HepG2 (cell line): ENCODE measurements around the gene E2F1. TPM values are rescaled to one million over a fixed set of nuclear protein-coding genes. Genes with fewer than 3 reads are reported as not detected.

ENCODE experiments used
- ELK4 ChIP-seq: sonication (generic); formaldehyde crosslinking; IDR thresholded peaks from 2 replicates; pipeline ENCODE4 v1.9.0; 2021; ENCODE audit warnings: missing genetic modification reagents, borderline replicate concordance
- FLYWCH1 ChIP-seq: sonication (generic); formaldehyde crosslinking; IDR thresholded peaks from 2 replicates; pipeline ENCODE4 v1.8.1; 2023; ENCODE audit warnings: mild to moderate bottlenecking, missing genetic modification reagents
- FOXO1 ChIP-seq: sonication (generic); formaldehyde crosslinking; IDR thresholded peaks from 2 replicates; pipeline ENCODE4 v1.4.0; 2020; ENCODE audit warnings: missing genetic modification reagents
- HCFC1 ChIP-seq: fragments of 150-350 bp; IDR thresholded peaks from 2 replicates; pipeline ENCODE4 v1.6.1; 2014; ENCODE audit warnings: low read depth, low read length
- KDM3A ChIP-seq: IDR thresholded peaks from 2 replicates; pipeline ENCODE4 v1.6.1; 2018; ENCODE audit warnings: low read depth, missing compliant biosample characterization
- NFRKB ChIP-seq: fragments of 450-650 bp; IDR thresholded peaks from 2 replicates; pipeline ENCODE4 v1.6.1; 2017
- POGZ ChIP-seq: sonication (generic); formaldehyde crosslinking; IDR thresholded peaks from 2 replicates; pipeline ENCODE4 v1.4.0; 2020; ENCODE audit warnings: mild to moderate bottlenecking, missing genetic modification reagents
- RARA ChIP-seq: IDR thresholded peaks from 2 replicates; pipeline ENCODE4 v1.6.1; 2016; ENCODE audit warnings: missing genetic modification reagents, missing compliant biosample characterization
- RNF219 ChIP-seq: sonication (generic); formaldehyde crosslinking; IDR thresholded peaks from 2 replicates; pipeline ENCODE4 v1.5.0; 2020; ENCODE audit warnings: mild to moderate bottlenecking, missing genetic modification reagents
- TARDBP ChIP-seq: sonication (generic); formaldehyde crosslinking; IDR thresholded peaks from 2 replicates; pipeline ENCODE4 v1.8.0; 2022; ENCODE audit warnings: mild to moderate bottlenecking, missing genetic modification reagents
- TOE1 ChIP-seq: sonication (generic); formaldehyde crosslinking; IDR thresholded peaks from 2 replicates; pipeline ENCODE4 v1.4.0; 2020; ENCODE audit warnings: mild to moderate bottlenecking, missing genetic modification reagents
- ZBTB26 ChIP-seq: IDR thresholded peaks from 2 replicates; pipeline ENCODE4 v1.6.1; 2016; ENCODE audit warnings: missing compliant biosample characterization, missing genetic modification reagents, borderline replicate concordance
- ZFP91 ChIP-seq: sonication (generic); formaldehyde crosslinking; IDR thresholded peaks from 2 replicates; pipeline ENCODE4 v1.9.0; 2022; ENCODE audit warnings: missing genetic modification reagents, mild to moderate bottlenecking, borderline replicate concordance
- ZNF205 ChIP-seq: IDR thresholded peaks from 2 replicates; pipeline ENCODE4 v1.6.1; 2018; ENCODE audit warnings: missing biosample characterization, missing genetic modification reagents
- ZNF280D ChIP-seq: sonication (generic); formaldehyde crosslinking; IDR thresholded peaks from 2 replicates; pipeline ENCODE4 v1.5.1; 2020; ENCODE audit warnings: mild to moderate bottlenecking, missing genetic modification reagents
- ZNF605 ChIP-seq: sonication (generic); formaldehyde crosslinking; IDR thresholded peaks from 2 replicates; pipeline ENCODE4 v1.8.0; 2022; ENCODE audit warnings: mild to moderate bottlenecking, missing genetic modification reagents
- ZSCAN25 ChIP-seq: sonication (generic); formaldehyde crosslinking; IDR thresholded peaks from 2 replicates; pipeline ENCODE4 v1.8.0; 2022; ENCODE audit warnings: mild to moderate bottlenecking, missing genetic modification reagents
- polyA plus RNA-seq, 8 experiments: library from polyadenylated mRNA; depleted of rRNA in 3 of 8; stranded (reverse) in 7 of 8; unstranded in 1 of 8; fragments of >200 nt; fragmentation: Illumina TruSeq in 4 of 8; extraction: Trizol in 4 of 8; gene quantifications; 2 replicates each; pipeline versions ENCODE4 v1.2.1 to v1.2.3, GENCODE V29; 2011 to 2016; ENCODE audit warnings: low read depth in 4 of 8, missing spikeins in 1 of 8, mixed read lengths in 1 of 8; ENCODE audit not compliant: insufficient read depth in 1 of 8
- total RNA-seq, 5 experiments: library from RNA; depleted of rRNA; stranded (reverse); fragments of >200 nt; fragmentation: Illumina TruSeq; extraction: Trizol; gene quantifications; 2 replicates each; pipeline ENCODE4 v1.2.3, GENCODE V29; 2016; ENCODE audit warnings: low read depth in 1 of 5

Gene E2F1
- total and polyA plus RNA-seq, 2 of the 13 experiments (the other 11 are each of a cell fraction or from before 2014, with no cell fraction given), result 25.5 to 39.4 TPM

GRCh38 chr20:33655164-33655563, 31.0 kb downstream of the E2F1 start (continued):
- TF ChIP-seq ZNF280D (CRISPR knock-in tag) (0 out of 2 replicates have a peak, but pooled peaks have one; percentile 24), NFRKB (no peak), RARA (CRISPR knock-in tag) (no peak), ZNF605 (CRISPR knock-in tag) (no peak), ZBTB26 (CRISPR knock-in tag) (no peak), ELK4 (CRISPR knock-in tag) (no peak), ZSCAN25 (CRISPR knock-in tag) (peak; percentile 29; the same call in 1 of the 2 replicates), KDM3A (CRISPR knock-in tag) (no peak), FLYWCH1 (no peak), ZNF205 (CRISPR knock-in tag) (no peak), FOXO1 (CRISPR knock-in tag) (no peak), TOE1 (CRISPR knock-in tag) (no peak), RNF219 (no peak), ZFP91 (CRISPR knock-in tag) (0 out of 2 replicates have a peak, but pooled peaks have one; percentile 23), TARDBP (CRISPR knock-in tag) (no peak), POGZ (CRISPR knock-in tag) (no peak), HCFC1 (no peak)
- TF ChIP-seq, all 625 proteins: peak for 5
